H9 (cell line): Measurements from ENCODE around the gene CCBE1. TPM values are rescaled to one million over a fixed set of nuclear protein-coding genes. Genes with fewer than 3 reads are reported as not detected.

Experiments used
- DNase-seq: peaks from one replicate; pipeline ENCODE4 v3.0.0-alpha.2; 2017
- H2AFZ ChIP-seq: one replicate; pipeline ENCODE4 v1.6.1; 2013; ENCODE audit warnings: mild to moderate bottlenecking, low read length, control low read depth, moderate library complexity
- H2AK5ac ChIP-seq: 2 replicates; pipeline ENCODE4 v1.6.1; 2013; ENCODE audit warnings: low read length, control low read depth, mixed read lengths; ENCODE audit not compliant: insufficient read length
- H2BK120ac ChIP-seq: one replicate; pipeline ENCODE4 v1.6.1; 2013; ENCODE audit warnings: low read depth, mild to moderate bottlenecking, low read length, control low read depth, inconsistent platforms; ENCODE audit not compliant: poor library complexity, severe bottlenecking
- H2BK12ac ChIP-seq: 2 replicates; pipeline ENCODE4 v1.6.1; 2013; ENCODE audit warnings: low read length, control low read depth, mixed read lengths, low read depth; ENCODE audit not compliant: insufficient read length
- H2BK15ac ChIP-seq: 2 replicates; pipeline ENCODE4 v1.6.1; 2013; ENCODE audit warnings: low read depth, low read length, control low read depth
- H2BK20ac ChIP-seq: one replicate; pipeline ENCODE4 v1.6.1; 2013; ENCODE audit warnings: low read depth, mild to moderate bottlenecking, low read length, control low read depth, inconsistent platforms; ENCODE audit not compliant: poor library complexity, severe bottlenecking
- H2BK5ac ChIP-seq: 2 replicates; pipeline ENCODE4 v1.6.1; 2013; ENCODE audit warnings: low read length, control low read depth, mixed read lengths; ENCODE audit not compliant: insufficient read length
- H3K14ac ChIP-seq: 2 replicates; pipeline ENCODE4 v1.6.1; 2013; ENCODE audit warnings: low read length, control low read depth; ENCODE audit not compliant: insufficient read depth
- H3K18ac ChIP-seq: 2 replicates; pipeline ENCODE4 v1.6.1; 2013; ENCODE audit warnings: low read depth, mild to moderate bottlenecking, mixed read lengths, low read length, control low read depth; ENCODE audit not compliant: insufficient read length
- H3K23ac ChIP-seq: 2 replicates; pipeline ENCODE4 v1.6.1; 2013; ENCODE audit warnings: low read length, control low read depth, mixed read lengths, low read depth; ENCODE audit not compliant: insufficient read length
- H3K23me2 ChIP-seq: 2 replicates; pipeline ENCODE4 v1.6.1; 2013; ENCODE audit warnings: low read depth, mild to moderate bottlenecking, mixed read lengths, low read length, control low read depth; ENCODE audit not compliant: insufficient read length, poor library complexity, severe bottlenecking
- H3K27ac ChIP-seq: 2 replicates; pipeline ENCODE4 v1.5.1; 2013; ENCODE audit warnings: low read length, control low read depth, mixed read lengths, low read depth; ENCODE audit not compliant: insufficient read length
- H3K27me3 ChIP-seq: 2 replicates; pipeline ENCODE4 v1.6.1; 2013; ENCODE audit warnings: low read length, control low read depth, inconsistent platforms; ENCODE audit not compliant: insufficient read depth
- H3K4ac ChIP-seq: 2 replicates; pipeline ENCODE4 v1.6.1; 2013; ENCODE audit warnings: low read depth, mild to moderate bottlenecking, control low read depth, inconsistent platforms, low read length, moderate library complexity
- H3K4me1 ChIP-seq: 2 replicates; pipeline ENCODE4 v1.6.1; 2013; ENCODE audit warnings: low read length, control low read depth, inconsistent platforms; ENCODE audit not compliant: insufficient read depth
- H3K4me2 ChIP-seq: 2 replicates; pipeline ENCODE4 v1.6.1; 2013; ENCODE audit warnings: low read length, control low read depth, mixed read lengths; ENCODE audit not compliant: insufficient read length, insufficient read depth
- H3K56ac ChIP-seq: 2 replicates; pipeline ENCODE4 v1.6.1; 2013; ENCODE audit warnings: low read depth, mild to moderate bottlenecking, mixed read lengths, low read length, control low read depth; ENCODE audit not compliant: insufficient read length
- H3K79me1 ChIP-seq: 2 replicates; pipeline ENCODE4 v1.6.1; 2013; ENCODE audit warnings: low read depth, mild to moderate bottlenecking, moderate library complexity, low read length, control low read depth, inconsistent platforms; ENCODE audit not compliant: insufficient read depth, poor library complexity, severe bottlenecking
- H3K79me2 ChIP-seq: 2 replicates; pipeline ENCODE4 v1.6.1; 2013; ENCODE audit warnings: low read length, control low read depth, inconsistent platforms; ENCODE audit not compliant: insufficient read depth
- H3K9ac ChIP-seq: 2 replicates; pipeline ENCODE4 v1.6.1; 2013; ENCODE audit warnings: low read length, control low read depth, mixed read lengths; ENCODE audit not compliant: insufficient read length; ENCODE audit errors: extremely low read depth
- H3K9me3 ChIP-seq: one replicate; pipeline ENCODE4 v1.6.1; 2013; ENCODE audit warnings: low read depth, low read length, inconsistent platforms; ENCODE audit not compliant: control insufficient read depth
- H3T11ph ChIP-seq: one replicate; pipeline ENCODE4 v1.6.1; 2013; ENCODE audit warnings: mild to moderate bottlenecking, low read length, control low read depth, inconsistent platforms
- H4K20me1 ChIP-seq: one replicate; pipeline ENCODE4 v1.6.1; 2013; ENCODE audit not compliant: control insufficient read depth, insufficient read length, insufficient read depth
- H4K5ac ChIP-seq: 2 replicates; pipeline ENCODE4 v1.6.1; 2013; ENCODE audit warnings: low read depth, mild to moderate bottlenecking, mixed read lengths, low read length, control low read depth; ENCODE audit not compliant: insufficient read length
- H4K8ac ChIP-seq: replicated peaks from 2 replicates; pipeline ENCODE4 v1.6.1; 2013; ENCODE audit warnings: low read length, control low read depth, mixed read lengths, low read depth; ENCODE audit not compliant: insufficient read length
- H4K91ac ChIP-seq: 2 replicates; pipeline ENCODE4 v1.6.1; 2013; ENCODE audit warnings: low read depth, mild to moderate bottlenecking, moderate library complexity, mixed read lengths, low read length, control low read depth; ENCODE audit not compliant: insufficient read length
- H3K27ac Mint-ChIP-seq, 3 experiments: 2 replicates in 2 of 3; 3 replicates in 1 of 3; pipeline ENCODE4 v1.8.0; 2020 to 2021; ENCODE audit warnings: mixed read lengths in 3 of 3, mild to moderate bottlenecking in 1 of 3, moderate library complexity in 1 of 3
- H3K27me3 Mint-ChIP-seq: 2 replicates; pipeline ENCODE4 v1.8.0; 2021; ENCODE audit warnings: low read depth, mild to moderate bottlenecking, moderate library complexity, mixed read lengths
- H3K36me3 Mint-ChIP-seq, 3 experiments: 2 replicates in 2 of 3; 3 replicates in 1 of 3; pipeline ENCODE4 v1.8.0; 2020 to 2021; ENCODE audit warnings: low read depth in 3 of 3, mixed read lengths in 3 of 3; ENCODE audit not compliant: insufficient read depth in 1 of 3
- H3K4me1 Mint-ChIP-seq, 2 experiments: 2 replicates each; pipeline ENCODE4 v1.8.0; 2020; ENCODE audit warnings: mixed read lengths in 2 of 2
- H3K4me3 Mint-ChIP-seq, 2 experiments: 2 replicates in 1 of 2; 3 replicates in 1 of 2; pipeline ENCODE4 v1.8.0; 2020 to 2021; ENCODE audit warnings: mild to moderate bottlenecking in 2 of 2, mixed read lengths in 2 of 2, moderate library complexity in 1 of 2
- H3K9me3 Mint-ChIP-seq, 2 experiments: 2 replicates in 1 of 2; 3 replicates in 1 of 2; pipeline ENCODE4 v1.8.0; 2020; ENCODE audit warnings: mild to moderate bottlenecking in 2 of 2, mixed read lengths in 2 of 2, moderate library complexity in 1 of 2
- WGBS: extraction: QIAGEN DNeasy Blood & Tissue Kit; methylation state at CpG from one replicate; pipeline ENCODE4 v1.1.7; 2013; ENCODE audit warnings: missing lambda C conversion rate, low lambda C conversion rate, mixed read lengths; ENCODE audit not compliant: insufficient read length; ENCODE audit errors: extremely low coverage; 5-methylcytosine and 5-hydroxymethylcytosine counted together
- total RNA-seq: library from RNA; stranded (reverse); gene quantifications from 2 replicates; pipeline ENCODE4 v1.2.1, GENCODE V29; 2021
- TF ChIP-seq, protein P1 (sequence below): fragments of 200-600 bp; sonication (generic); conservative IDR thresholded peaks from 3 replicates; pipeline ENCODE4 v1.8.0; 2021; ENCODE audit warnings: antibody characterized with exemption, mild to moderate bottlenecking

The CCBE1 gene
- total RNA-seq, 1 experiment from 2014 or later, result 0.39 TPM

- no peaks in the 10 kb centered on the region for H3K36me3 Mint-ChIP-seq
- no peak overlapping the region for H3K27ac Mint-ChIP-seq
- Histone ChIP-seq H4K8ac (no peak overlapping the region), H4K5ac (no peak overlapping the region), H2AK5ac (no peak overlapping the region), H3T11ph (no peak overlapping the region), H3K4me2 (no peak overlapping the region), H3K18ac (no peak overlapping the region), H3K79me1 (no peaks in the 10 kb centered on the region), H2BK12ac (no peak overlapping the region), H3K9ac (no peak overlapping the region), H3K23ac (no peak overlapping the region), H2BK120ac (no peak overlapping the region), H3K14ac (no peak overlapping the region), H3K23me2 (no peaks in the 10 kb centered on the region), H3K27ac (no peak overlapping the region), H3K79me2 (no peaks in the 10 kb centered on the region), H3K27me3 (no peaks in the 10 kb centered on the region), H4K20me1 (no peaks in the 10 kb centered on the region), H2AFZ (no peak overlapping the region), H2BK5ac (no peak overlapping the region), H3K4me1 (no peaks in the 10 kb centered on the region), H3K4ac (no peak overlapping the region), H3K56ac (no peak overlapping the region), H3K9me3 (no peaks in the 10 kb centered on the region), H4K91ac (no peak overlapping the region), H2BK15ac (no peak overlapping the region), H2BK20ac (no peak overlapping the region)
- peaks cover 4 to 9% of the 10 kb centered on the region in 2 experiments for H3K4me1 Mint-ChIP-seq
- no CpG with 5 or more reads among the region's 7 CpGs for WGBS
- DNase-seq, result no peak
- no peaks in the 10 kb centered on the region; the same call in none of the 2 replicates for H3K27me3 Mint-ChIP-seq
- TF ChIP-seq, protein P1, sequence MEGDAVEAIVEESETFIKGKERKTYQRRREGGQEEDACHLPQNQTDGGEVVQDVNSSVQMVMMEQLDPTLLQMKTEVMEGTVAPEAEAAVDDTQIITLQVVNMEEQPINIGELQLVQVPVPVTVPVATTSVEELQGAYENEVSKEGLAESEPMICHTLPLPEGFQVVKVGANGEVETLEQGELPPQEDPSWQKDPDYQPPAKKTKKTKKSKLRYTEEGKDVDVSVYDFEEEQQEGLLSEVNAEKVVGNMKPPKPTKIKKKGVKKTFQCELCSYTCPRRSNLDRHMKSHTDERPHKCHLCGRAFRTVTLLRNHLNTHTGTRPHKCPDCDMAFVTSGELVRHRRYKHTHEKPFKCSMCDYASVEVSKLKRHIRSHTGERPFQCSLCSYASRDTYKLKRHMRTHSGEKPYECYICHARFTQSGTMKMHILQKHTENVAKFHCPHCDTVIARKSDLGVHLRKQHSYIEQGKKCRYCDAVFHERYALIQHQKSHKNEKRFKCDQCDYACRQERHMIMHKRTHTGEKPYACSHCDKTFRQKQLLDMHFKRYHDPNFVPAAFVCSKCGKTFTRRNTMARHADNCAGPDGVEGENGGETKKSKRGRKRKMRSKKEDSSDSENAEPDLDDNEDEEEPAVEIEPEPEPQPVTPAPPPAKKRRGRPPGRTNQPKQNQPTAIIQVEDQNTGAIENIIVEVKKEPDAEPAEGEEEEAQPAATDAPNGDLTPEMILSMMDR, result no peak
- H3K4me3 Mint-ChIP-seq, result no peak overlapping the region
- no peaks in the 10 kb centered on the region for H3K9me3 Mint-ChIP-seq
These were observed 38.3 kb downstream of the CCBE1 start for GRCh38 chr18:59658941-59659340.
